ENCODE data around the gene HGD. TPM values are rescaled to one million over a fixed set of nuclear protein-coding genes. Genes with fewer than 3 reads are reported as not detected.
"Not testable (repeated sequence)": the region's sequence is repeated elsewhere in the genome, so short reads cannot be mapped to it uniquely, and the experiment has no call there.

Gene HGD
- total and polyA plus RNA-seq, 2 donors (not counting 1 experiment from before 2014, with no cell fraction given): under 0.01 TPM; not detected in 1

- Histone ChIP-seq H3K4me3 (replicated peaks in 1 of 4; ENCODE audit: control extremely low read depth in 1 of 4, insufficient read depth in 1 of 4, low read depth in 3 of 4, low read length in 4 of 4) (no peak overlapping the region), H3K4me1 (ENCODE audit: control insufficient read depth, extremely low read depth, insufficient read depth, low read length) (peaks cover 7% of the 10 kb centered on the region), H4K20me1 (ENCODE audit: control insufficient read depth, extremely low read depth, insufficient read depth, low read length) (no peaks in the 10 kb centered on the region), H3K27ac (ENCODE audit: insufficient read depth, low read length) (no peak overlapping the region), H3K4me2 (ENCODE audit: extremely low read depth, insufficient read depth, low read length) (no peak overlapping the region), H3K9me3 (ENCODE audit: control insufficient read depth, insufficient read depth, low read depth, low read length) (no peaks in the 10 kb centered on the region), H3K27me3 (ENCODE audit: control insufficient read depth, insufficient read depth, low read length) (no peaks in the 10 kb centered on the region), H3K36me3 (ENCODE audit: control insufficient read depth, insufficient read depth, low read length) (no peaks in the 10 kb centered on the region), H3K9ac (ENCODE audit: insufficient read depth, low read length) (no peak overlapping the region), H2AFZ (ENCODE audit: low read length) (no peak overlapping the region), H3K79me2 (ENCODE audit: control insufficient read depth, insufficient read depth, low read length) (no peaks in the 10 kb centered on the region)
- DNase-seq (ENCODE audit: low read depth in 2 of 2): no peak
- TF ChIP-seq CTCF (conservative IDR thresholded peaks at IDR 0.05 in 1 of 2, IDR thresholded peaks at IDR 0.05 in 1 of 2; ENCODE audit: low read depth in 1 of 2, low read length in 2 of 2): no peak
- no peak for TF ChIP-seq EZH2 (IDR thresholded peaks at IDR 0.05; ENCODE audit: low read length, missing control alignments)
These were observed 1.7 kb downstream of the HGD start for GRCh38 chr3:120680193-120680894.

DNA sequence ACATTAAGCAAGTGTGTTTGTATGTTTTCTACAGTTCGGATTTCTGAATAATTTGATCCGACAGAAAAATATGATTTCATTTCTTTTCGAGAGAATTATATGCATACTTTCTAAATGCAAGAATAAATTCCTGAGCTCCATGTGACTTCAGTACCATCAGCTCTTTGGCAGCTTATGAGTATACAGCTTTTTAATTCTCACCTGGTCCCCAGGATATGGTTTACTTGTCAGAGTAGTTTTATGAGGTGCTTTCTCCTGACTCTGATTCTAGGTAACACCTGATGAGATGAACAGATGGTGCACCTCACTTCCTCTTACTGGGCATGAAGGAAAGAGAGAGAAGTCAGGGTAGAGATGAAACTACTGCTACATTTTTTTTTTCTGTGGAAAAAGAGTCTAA lies 3.1 kb downstream of the HGD start:
- no peak overlapping the region for H3K9ac ChIP-seq (ENCODE audit: insufficient read depth, low read length)
- H3K27ac ChIP-seq (ENCODE audit: insufficient read depth, low read length): peak overlapping the region; percentile 13
- no peaks in the 10 kb centered on the region for H3K36me3 ChIP-seq (ENCODE audit: control insufficient read depth, insufficient read depth, low read length)
- H3K4me2 ChIP-seq (ENCODE audit: extremely low read depth, insufficient read depth, low read length): peak overlapping the region; percentile 72
- no peak for TF ChIP-seq CTCF (conservative IDR thresholded peaks at IDR 0.05 in 1 of 2, IDR thresholded peaks at IDR 0.05 in 1 of 2; ENCODE audit: low read depth in 1 of 2, low read length in 2 of 2)
- TF ChIP-seq EZH2 (IDR thresholded peaks at IDR 0.05; ENCODE audit: low read length, missing control alignments): no peak
- DNase-seq (ENCODE audit: low read depth in 2 of 2): peak in 1 of 2 donors; percentile 24
- H3K27me3 ChIP-seq (ENCODE audit: control insufficient read depth, insufficient read depth, low read length): no peaks in the 10 kb centered on the region
- no peaks in the 10 kb centered on the region for H4K20me1 ChIP-seq (ENCODE audit: control insufficient read depth, extremely low read depth, insufficient read depth, low read length)
- no peaks in the 10 kb centered on the region for H3K9me3 ChIP-seq (ENCODE audit: control insufficient read depth, insufficient read depth, low read depth, low read length)
- H3K79me2 ChIP-seq (ENCODE audit: control insufficient read depth, insufficient read depth, low read length): no peaks in the 10 kb centered on the region
- peak overlapping the region in 1 of 4 experiments; percentile 10 for H3K4me3 ChIP-seq (replicated peaks in 1 of 4; ENCODE audit: control extremely low read depth in 1 of 4, insufficient read depth in 1 of 4, low read depth in 3 of 4, low read length in 4 of 4)
- H2AFZ ChIP-seq (ENCODE audit: low read length): no peak overlapping the region
- peaks cover 7% of the 10 kb centered on the region for H3K4me1 ChIP-seq (ENCODE audit: control insufficient read depth, extremely low read depth, insufficient read depth, low read length)

GRCh38 chr3:120678331-120678947 lies 3.6 kb downstream of the HGD start:
- no peaks in the 10 kb centered on the region for H4K20me1 ChIP-seq (ENCODE audit: control insufficient read depth, extremely low read depth, insufficient read depth, low read length)
- H3K9ac ChIP-seq (ENCODE audit: insufficient read depth, low read length): no peak overlapping the region
- no peak for TF ChIP-seq EZH2 (IDR thresholded peaks at IDR 0.05; ENCODE audit: low read length, missing control alignments)
- TF ChIP-seq CTCF (conservative IDR thresholded peaks at IDR 0.05 in 1 of 2, IDR thresholded peaks at IDR 0.05 in 1 of 2; ENCODE audit: low read depth in 1 of 2, low read length in 2 of 2): no peak
- H3K9me3 ChIP-seq (ENCODE audit: control insufficient read depth, insufficient read depth, low read depth, low read length): no peaks in the 10 kb centered on the region
- peak overlapping the region; percentile 13 for H3K27ac ChIP-seq (ENCODE audit: insufficient read depth, low read length)
- H3K4me1 ChIP-seq (ENCODE audit: control insufficient read depth, extremely low read depth, insufficient read depth, low read length): peaks cover 7% of the 10 kb centered on the region
- no peaks in the 10 kb centered on the region for H3K36me3 ChIP-seq (ENCODE audit: control insufficient read depth, insufficient read depth, low read length)
- peak overlapping the region; percentile 72 for H3K4me2 ChIP-seq (ENCODE audit: extremely low read depth, insufficient read depth, low read length)
- no peaks in the 10 kb centered on the region for H3K27me3 ChIP-seq (ENCODE audit: control insufficient read depth, insufficient read depth, low read length)
- peak; percentile 72 to 86 for DNase-seq (ENCODE audit: low read depth in 2 of 2)
- H3K4me3 ChIP-seq (replicated peaks in 1 of 4; ENCODE audit: control extremely low read depth in 1 of 4, insufficient read depth in 1 of 4, low read depth in 3 of 4, low read length in 4 of 4): peak overlapping the region in 2 of 4 experiments; percentile 10 to 15
- H2AFZ ChIP-seq (ENCODE audit: low read length): peak overlapping the region; percentile 34
- no peaks in the 10 kb centered on the region for H3K79me2 ChIP-seq (ENCODE audit: control insufficient read depth, insufficient read depth, low read length)

DNA sequence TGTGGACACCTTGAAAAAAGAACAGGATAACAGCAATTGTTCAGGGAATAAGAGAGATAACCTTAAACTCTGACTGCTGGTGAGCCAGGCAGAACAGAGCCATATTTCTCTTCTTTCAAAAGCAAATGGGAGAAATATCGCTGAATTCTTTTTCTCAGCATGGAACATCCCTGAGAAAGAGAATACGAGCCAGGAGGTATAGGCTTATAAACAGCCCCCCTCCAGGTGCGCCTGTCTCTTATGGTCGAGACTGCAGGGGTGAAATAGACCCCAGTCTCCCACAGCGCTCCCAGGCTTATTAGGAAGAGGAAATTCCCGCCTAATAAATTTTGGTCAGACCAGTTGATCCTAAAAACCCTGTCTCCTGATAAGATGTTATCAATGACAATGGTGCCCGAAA lies 4.8 kb downstream of the HGD start:
- H3K36me3 ChIP-seq (ENCODE audit: control insufficient read depth, insufficient read depth, low read length); H3K9ac ChIP-seq (ENCODE audit: insufficient read depth, low read length); H3K9me3 ChIP-seq (ENCODE audit: control insufficient read depth, insufficient read depth, low read depth, low read length); H3K27me3 ChIP-seq (ENCODE audit: control insufficient read depth, insufficient read depth, low read length); H3K4me1 ChIP-seq (ENCODE audit: control insufficient read depth, extremely low read depth, insufficient read depth, low read length); DNase-seq (ENCODE audit: low read depth in 2 of 2); H3K27ac ChIP-seq (ENCODE audit: insufficient read depth, low read length); H3K79me2 ChIP-seq (ENCODE audit: control insufficient read depth, insufficient read depth, low read length); H3K4me3 ChIP-seq (replicated peaks in 1 of 4; ENCODE audit: control extremely low read depth in 1 of 4, insufficient read depth in 1 of 4, low read depth in 3 of 4, low read length in 4 of 4); H2AFZ ChIP-seq (ENCODE audit: low read length); H4K20me1 ChIP-seq (ENCODE audit: control insufficient read depth, extremely low read depth, insufficient read depth, low read length); H3K4me2 ChIP-seq (ENCODE audit: extremely low read depth, insufficient read depth, low read length): not testable (repeated sequence)

Data from fibroblast of lung (primary cell).